Measurements from ENCODE around the gene LRRC4. TPM values are rescaled to one million over a fixed set of nuclear protein-coding genes. Genes with fewer than 3 reads are reported as not detected.

Gene LRRC4
- total and polyA plus RNA-seq, 4 donors: 16.1 to 66.8 (median 40.6) TPM

DNA sequence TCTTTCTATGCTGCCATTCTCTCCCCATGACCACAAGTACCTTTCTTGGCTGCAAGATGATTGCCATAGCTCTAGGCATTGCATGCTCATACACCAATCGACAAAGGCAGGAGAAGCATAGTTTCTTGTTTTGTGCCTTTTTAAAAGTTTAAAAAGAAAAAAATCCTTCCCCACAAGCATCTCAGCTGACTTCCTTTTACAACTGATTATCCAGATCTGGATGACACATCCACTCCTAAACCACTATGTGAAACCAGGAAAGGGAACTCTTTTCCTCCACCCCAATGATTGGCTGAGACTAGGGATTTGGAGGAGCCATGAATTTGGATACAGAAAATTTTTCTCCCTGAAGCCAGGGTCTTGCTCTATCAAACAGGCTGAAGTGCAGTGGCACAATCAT lies 14.5 kb upstream of the LRRC4 start:
- DNase-seq (ENCODE audit: low read depth in 4 of 6, low spot score in 6 of 6): no peak
- Histone ChIP-seq H3K4me1 (ENCODE audit: control insufficient read depth, insufficient read depth, low read length) (peaks cover 19% of the 10 kb centered on the region), H3K4me3 (ENCODE audit: low read depth, low read length) (no peak overlapping the region), H3K27me3 (ENCODE audit: control insufficient read depth, insufficient read depth, low read length) (no peaks in the 10 kb centered on the region), H3K27ac (ENCODE audit: low read depth, low read length) (no peak overlapping the region), H3K9me3 (ENCODE audit: control insufficient read depth, insufficient read depth, low read length) (no peaks in the 10 kb centered on the region), H3K36me3 (ENCODE audit: control insufficient read depth, insufficient read depth, low read length) (no peaks in the 10 kb centered on the region)
- WGBS (ENCODE audit: insufficient coverage): no CpG with 5 or more reads among the region's 1 CpG

DNA sequence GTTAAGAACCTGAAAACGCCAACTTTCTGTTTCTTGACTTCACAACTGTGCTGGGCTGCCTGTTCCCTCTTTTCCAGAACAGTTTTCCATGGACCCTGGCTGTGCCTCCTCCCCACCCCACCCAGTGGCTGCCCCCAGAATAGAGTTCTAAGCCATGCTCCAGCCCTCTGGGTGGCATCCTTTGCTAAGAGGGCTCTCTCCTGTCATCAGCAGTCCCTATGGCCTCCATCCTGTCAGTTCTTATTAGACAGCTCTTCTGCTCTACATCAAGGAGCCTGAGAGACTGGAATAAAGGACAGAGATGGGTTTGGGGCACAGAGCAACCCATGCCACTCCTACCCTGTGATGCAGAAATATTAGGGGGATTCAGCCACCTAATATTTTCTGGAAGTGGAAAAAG lies 13.9 kb upstream of the LRRC4 start:
- Histone ChIP-seq H3K9me3 (ENCODE audit: control insufficient read depth, insufficient read depth, low read length) (no peaks in the 10 kb centered on the region), H3K27ac (ENCODE audit: low read depth, low read length) (no peak overlapping the region), H3K4me3 (ENCODE audit: low read depth, low read length) (no peak overlapping the region), H3K36me3 (ENCODE audit: control insufficient read depth, insufficient read depth, low read length) (no peaks in the 10 kb centered on the region), H3K27me3 (ENCODE audit: control insufficient read depth, insufficient read depth, low read length) (no peaks in the 10 kb centered on the region), H3K4me1 (ENCODE audit: control insufficient read depth, insufficient read depth, low read length) (peaks cover 21% of the 10 kb centered on the region)
- no peak for DNase-seq (ENCODE audit: low read depth in 4 of 6, low spot score in 6 of 6)
- WGBS (ENCODE audit: insufficient coverage): 100% methylated on average over 1 of the region's 1 CpG

DNA sequence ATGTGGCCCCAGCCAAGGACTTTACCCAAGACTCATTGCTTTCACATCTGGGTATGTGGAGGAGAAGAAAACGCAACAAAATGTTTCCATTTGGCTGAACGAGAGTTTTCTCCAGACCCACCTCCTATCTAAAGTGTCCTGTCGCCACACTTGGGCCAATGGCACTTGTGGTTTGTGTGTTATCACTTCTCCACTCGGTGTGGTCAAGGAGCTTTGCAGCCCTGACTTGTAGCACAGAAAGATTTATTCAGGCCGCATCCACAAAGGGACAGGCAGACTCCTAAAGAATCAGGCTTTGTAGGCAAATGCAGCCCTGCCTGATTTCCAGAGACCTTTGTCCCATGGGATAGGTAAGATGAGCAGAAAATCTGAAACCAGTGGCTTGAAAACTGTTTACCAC lies 12.8 kb upstream of the LRRC4 start:
- Histone ChIP-seq H3K4me1 (ENCODE audit: control insufficient read depth, insufficient read depth, low read length) (peaks cover 21% of the 10 kb centered on the region), H3K27ac (ENCODE audit: low read depth, low read length) (no peak overlapping the region), H3K9me3 (ENCODE audit: control insufficient read depth, insufficient read depth, low read length) (no peaks in the 10 kb centered on the region), H3K27me3 (ENCODE audit: control insufficient read depth, insufficient read depth, low read length) (no peaks in the 10 kb centered on the region), H3K4me3 (ENCODE audit: low read depth, low read length) (no peak overlapping the region), H3K36me3 (ENCODE audit: control insufficient read depth, insufficient read depth, low read length) (no peaks in the 10 kb centered on the region)
- 80% methylated on average over 2 of the region's 5 CpGs for WGBS (ENCODE audit: insufficient coverage)
- no peak for DNase-seq (ENCODE audit: low read depth in 4 of 6, low spot score in 6 of 6)

DNA sequence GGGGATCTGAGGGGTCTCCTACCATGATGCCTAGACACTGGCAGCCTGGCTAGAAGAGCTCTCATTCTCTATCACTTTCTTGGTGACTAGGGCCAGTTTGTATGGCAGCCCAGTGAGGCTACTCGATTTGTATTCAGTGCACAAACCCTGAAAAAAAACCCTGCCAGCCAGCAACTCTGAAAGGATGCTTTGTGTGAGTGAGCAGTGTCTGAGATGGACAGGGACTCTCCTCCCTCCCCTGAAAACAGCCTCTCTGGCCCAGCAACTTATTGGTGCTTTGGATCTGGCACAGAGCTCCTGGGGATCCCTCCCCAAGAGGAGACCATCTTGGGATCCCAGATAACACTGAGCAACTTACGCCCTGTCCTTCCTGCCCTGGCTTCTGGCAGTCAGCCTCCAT lies 10.8 kb upstream of the LRRC4 start:
- Histone ChIP-seq H3K36me3 (ENCODE audit: control insufficient read depth, insufficient read depth, low read length) (no peaks in the 10 kb centered on the region), H3K27ac (ENCODE audit: low read depth, low read length) (peak overlapping the region; percentile 93), H3K27me3 (ENCODE audit: control insufficient read depth, insufficient read depth, low read length) (no peaks in the 10 kb centered on the region), H3K4me1 (ENCODE audit: control insufficient read depth, insufficient read depth, low read length) (peaks cover 23% of the 10 kb centered on the region), H3K9me3 (ENCODE audit: control insufficient read depth, insufficient read depth, low read length) (no peaks in the 10 kb centered on the region), H3K4me3 (ENCODE audit: low read depth, low read length) (peak overlapping the region; percentile 10)
- 71% methylated on average over 1 of the region's 2 CpGs for WGBS (ENCODE audit: insufficient coverage)
- DNase-seq (ENCODE audit: low read depth in 4 of 6, low spot score in 6 of 6): peak in 4 of 6 donors; percentile 71 to 93 (median 84)

DNA sequence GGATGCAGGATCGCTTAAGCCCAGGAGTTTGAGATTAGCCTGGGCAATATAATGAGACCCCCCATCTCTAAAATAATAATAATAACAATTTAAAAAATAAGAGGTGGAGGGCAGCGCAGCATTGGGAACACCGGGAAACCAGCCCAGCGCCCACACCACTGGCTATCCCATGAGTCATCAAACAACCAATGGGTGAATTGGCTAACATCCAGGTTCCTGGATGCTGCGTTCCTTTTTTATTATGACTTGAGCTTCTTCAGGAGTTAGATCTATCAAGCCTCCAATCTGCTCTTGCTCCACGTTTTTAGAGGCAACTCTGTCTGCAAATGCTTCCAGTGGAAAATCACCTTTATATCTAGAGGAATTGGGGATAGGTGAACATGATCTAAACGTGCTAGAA lies 10.0 kb upstream of the LRRC4 start:
- H3K9me3 ChIP-seq (ENCODE audit: control insufficient read depth, insufficient read depth, low read length): no peaks in the 10 kb centered on the region
- H3K27me3 ChIP-seq (ENCODE audit: control insufficient read depth, insufficient read depth, low read length): no peaks in the 10 kb centered on the region
- H3K4me3 ChIP-seq (ENCODE audit: low read depth, low read length): no peak overlapping the region
- peaks cover 24% of the 10 kb centered on the region for H3K4me1 ChIP-seq (ENCODE audit: control insufficient read depth, insufficient read depth, low read length)
- H3K36me3 ChIP-seq (ENCODE audit: control insufficient read depth, insufficient read depth, low read length): no peaks in the 10 kb centered on the region
- no CpG with 5 or more reads among the region's 7 CpGs for WGBS (ENCODE audit: insufficient coverage)
- peak overlapping the region; percentile 93 for H3K27ac ChIP-seq (ENCODE audit: low read depth, low read length)
- no peak for DNase-seq (ENCODE audit: low read depth in 4 of 6, low spot score in 6 of 6)

DNA sequence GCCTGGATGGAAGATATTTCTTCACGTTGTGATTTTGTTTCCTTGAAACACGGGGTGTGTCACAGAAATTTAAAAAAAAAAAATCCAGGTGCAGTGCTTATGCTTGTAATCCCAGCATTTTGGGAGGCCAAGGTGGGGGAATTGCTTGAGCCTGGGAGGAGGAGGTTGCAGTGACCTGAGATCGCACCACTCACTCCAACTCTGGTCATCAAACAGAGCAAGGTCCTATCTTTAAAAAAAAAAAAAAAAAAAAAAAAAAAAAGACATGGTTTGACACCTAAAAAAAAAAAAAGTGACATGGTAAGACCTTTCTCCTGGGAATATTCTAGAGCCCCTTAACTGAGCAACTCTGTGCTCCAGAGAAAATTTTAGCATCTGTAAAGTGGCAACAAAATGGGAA lies 9.0 kb upstream of the LRRC4 start:
- no peak overlapping the region for H3K27ac ChIP-seq (ENCODE audit: low read depth, low read length)
- no CpG with 5 or more reads among the region's 3 CpGs for WGBS (ENCODE audit: insufficient coverage)
- DNase-seq (ENCODE audit: low read depth in 4 of 6, low spot score in 6 of 6): no peak

DNA sequence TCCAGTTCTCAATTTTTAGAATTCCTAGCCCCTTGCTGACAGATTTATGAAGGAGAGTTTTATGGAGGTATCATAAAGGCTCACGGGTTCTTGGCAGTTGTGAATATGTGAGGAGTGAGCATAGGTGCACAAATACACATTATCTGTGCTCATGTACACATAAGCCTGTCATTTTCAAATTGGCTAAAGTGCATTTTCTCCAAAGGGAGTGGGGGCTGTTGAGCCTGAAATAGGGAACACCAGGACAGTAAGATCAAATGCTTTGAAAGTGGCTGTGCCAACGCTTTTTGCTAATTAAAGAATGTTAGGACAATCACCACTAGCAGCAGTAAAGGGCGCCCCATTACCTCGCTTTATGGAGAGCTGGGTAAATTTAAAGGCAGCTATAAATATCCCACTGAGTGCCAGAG lies 8.3 kb upstream of the LRRC4 start:
- Histone ChIP-seq H3K4me1 (ENCODE audit: control insufficient read depth, insufficient read depth, low read length) (peaks cover 26% of the 10 kb centered on the region), H3K4me3 (ENCODE audit: low read depth, low read length) (no peak overlapping the region), H3K27ac (ENCODE audit: low read depth, low read length) (no peak overlapping the region), H3K27me3 (ENCODE audit: control insufficient read depth, insufficient read depth, low read length) (no peaks in the 10 kb centered on the region), H3K9me3 (ENCODE audit: control insufficient read depth, insufficient read depth, low read length) (no peaks in the 10 kb centered on the region), H3K36me3 (ENCODE audit: control insufficient read depth, insufficient read depth, low read length) (no peaks in the 10 kb centered on the region)
- DNase-seq (ENCODE audit: low read depth in 4 of 6, low spot score in 6 of 6): peak in 1 of 6 donors; percentile 75
- 54% methylated on average over 3 of the region's 4 CpGs for WGBS (ENCODE audit: insufficient coverage)

More for the DNA sequence above, 9.0 kb upstream of the LRRC4 start:
- H3K4me1 ChIP-seq (ENCODE audit: control insufficient read depth, insufficient read depth, low read length): peaks cover 24% of the 10 kb centered on the region
- H3K36me3 ChIP-seq (ENCODE audit: control insufficient read depth, insufficient read depth, low read length): no peaks in the 10 kb centered on the region
- no peaks in the 10 kb centered on the region for H3K27me3 ChIP-seq (ENCODE audit: control insufficient read depth, insufficient read depth, low read length)
- no peak overlapping the region for H3K4me3 ChIP-seq (ENCODE audit: low read depth, low read length)
- no peaks in the 10 kb centered on the region for H3K9me3 ChIP-seq (ENCODE audit: control insufficient read depth, insufficient read depth, low read length)

DNA sequence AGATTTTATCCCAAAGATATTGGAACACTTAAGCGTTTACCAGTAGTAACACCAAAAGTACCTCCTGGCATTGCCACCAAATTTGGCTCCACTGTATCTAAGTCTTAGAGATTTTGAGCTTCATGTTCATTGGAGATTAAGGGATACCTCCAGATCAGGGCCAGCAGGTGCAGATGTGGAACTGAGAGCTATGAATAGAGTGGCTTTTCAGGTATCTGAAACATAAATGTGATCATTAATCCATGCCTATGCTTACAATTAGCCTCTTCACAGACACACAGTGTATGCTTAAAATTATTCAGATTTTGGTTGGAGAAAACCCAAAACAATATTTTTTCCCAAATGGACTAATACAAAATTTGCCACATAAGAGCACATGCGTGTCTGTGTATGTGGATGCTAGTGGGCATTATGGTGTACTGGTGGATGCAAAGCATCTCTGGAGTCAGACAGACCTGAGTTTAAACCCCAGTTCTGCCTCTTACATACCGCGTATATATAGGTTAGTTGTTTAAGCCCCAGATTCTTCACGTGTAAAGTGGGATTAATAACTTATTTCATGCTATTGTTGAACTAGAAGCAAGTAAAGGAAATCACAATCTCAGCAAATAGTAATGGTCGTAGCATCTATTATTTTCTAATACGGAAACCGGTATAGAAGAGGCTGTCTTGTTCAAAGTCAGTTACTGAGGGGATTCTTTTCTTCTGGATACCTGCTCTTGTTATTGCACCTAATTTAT lies 6.8 kb upstream of the LRRC4 start:
- Histone ChIP-seq H3K36me3 (ENCODE audit: control insufficient read depth, insufficient read depth, low read length) (no peaks in the 10 kb centered on the region), H3K27ac (ENCODE audit: low read depth, low read length) (no peak overlapping the region), H3K27me3 (ENCODE audit: control insufficient read depth, insufficient read depth, low read length) (no peaks in the 10 kb centered on the region), H3K4me3 (ENCODE audit: low read depth, low read length) (no peak overlapping the region), H3K4me1 (ENCODE audit: control insufficient read depth, insufficient read depth, low read length) (peaks cover 33% of the 10 kb centered on the region), H3K9me3 (ENCODE audit: control insufficient read depth, insufficient read depth, low read length) (no peaks in the 10 kb centered on the region)
- 67% methylated on average over 1 of the region's 8 CpGs for WGBS (ENCODE audit: insufficient coverage)
- DNase-seq (ENCODE audit: low read depth in 4 of 6, low spot score in 6 of 6): no peak

DNA sequence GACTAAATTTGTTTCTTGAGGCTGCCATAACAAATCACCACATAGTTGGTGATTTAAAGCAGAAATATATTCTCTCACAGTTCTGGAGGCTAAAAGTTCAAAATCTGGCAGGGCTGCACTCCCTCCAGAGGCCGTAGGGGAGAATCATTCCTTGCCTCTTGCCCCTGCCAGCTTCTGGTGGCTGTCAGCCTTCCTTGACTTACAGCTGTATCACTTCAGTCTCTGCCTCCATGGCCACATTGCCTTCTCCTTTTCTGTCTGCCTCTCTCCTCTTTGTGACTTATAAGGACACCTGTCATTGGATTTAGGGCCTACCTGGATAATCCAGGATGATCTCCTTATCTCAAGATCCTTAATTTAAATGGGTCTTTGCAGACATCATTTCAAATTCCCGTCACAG lies 5.8 kb upstream of the LRRC4 start:
- H3K27me3 ChIP-seq (ENCODE audit: control insufficient read depth, insufficient read depth, low read length): no peaks in the 10 kb centered on the region
- H3K4me1 ChIP-seq (ENCODE audit: control insufficient read depth, insufficient read depth, low read length): peaks cover 29% of the 10 kb centered on the region
- WGBS (ENCODE audit: insufficient coverage): 55% methylated on average over 1 of the region's 2 CpGs
- H3K27ac ChIP-seq (ENCODE audit: low read depth, low read length): no peak overlapping the region
- H3K4me3 ChIP-seq (ENCODE audit: low read depth, low read length): no peak overlapping the region
- H3K9me3 ChIP-seq (ENCODE audit: control insufficient read depth, insufficient read depth, low read length): no peaks in the 10 kb centered on the region
- no peaks in the 10 kb centered on the region for H3K36me3 ChIP-seq (ENCODE audit: control insufficient read depth, insufficient read depth, low read length)
- DNase-seq (ENCODE audit: low read depth in 4 of 6, low spot score in 6 of 6): no peak

DNA sequence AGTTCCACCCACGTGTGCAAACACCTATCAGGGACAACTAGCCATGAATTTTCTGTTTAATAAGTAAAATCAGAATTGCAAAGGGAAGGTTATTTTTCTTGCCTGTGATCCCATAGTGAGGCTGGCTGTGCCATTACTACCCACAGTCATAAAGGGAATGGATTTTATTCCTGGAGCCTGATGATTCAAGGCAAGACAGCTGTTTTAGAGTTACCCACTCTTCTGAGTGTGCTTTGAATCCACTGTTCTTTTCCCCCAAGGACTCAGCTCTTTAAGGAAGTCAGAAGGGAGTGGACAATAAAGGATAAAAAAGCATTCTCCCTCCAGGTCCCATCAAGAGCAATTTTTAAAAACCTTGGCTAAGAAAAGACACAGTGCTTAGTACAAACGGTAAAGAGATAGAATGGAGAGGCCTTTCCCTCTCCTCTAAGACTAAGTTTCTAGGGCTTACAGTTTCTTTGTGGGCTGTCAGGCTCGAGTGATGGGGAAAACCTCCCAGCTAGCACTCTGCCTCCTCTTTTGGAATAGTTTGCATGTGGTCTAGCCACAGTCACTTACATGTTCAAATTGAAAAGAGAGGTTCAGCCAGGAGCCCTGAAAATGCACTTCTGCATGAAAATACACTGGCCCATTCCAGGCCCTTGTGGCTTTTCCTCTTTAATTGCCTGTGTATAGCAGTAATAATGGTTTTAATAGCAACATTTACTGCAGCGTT lies 5.1 kb upstream of the LRRC4 start:
- no peak overlapping the region for H3K27ac ChIP-seq (ENCODE audit: low read depth, low read length)
- no peak overlapping the region for H3K4me3 ChIP-seq (ENCODE audit: low read depth, low read length)
- H3K9me3 ChIP-seq (ENCODE audit: control insufficient read depth, insufficient read depth, low read length): no peaks in the 10 kb centered on the region
- DNase-seq (ENCODE audit: low read depth in 4 of 6, low spot score in 6 of 6): no peak
- no peaks in the 10 kb centered on the region for H3K36me3 ChIP-seq (ENCODE audit: control insufficient read depth, insufficient read depth, low read length)
- H3K4me1 ChIP-seq (ENCODE audit: control insufficient read depth, insufficient read depth, low read length): peaks cover 24% of the 10 kb centered on the region
- no CpG with 5 or more reads among the region's 4 CpGs for WGBS (ENCODE audit: insufficient coverage)
- H3K27me3 ChIP-seq (ENCODE audit: control insufficient read depth, insufficient read depth, low read length): no peaks in the 10 kb centered on the region

Data from spinal cord (tissue), 10 donors.